IMR-90 (cell line): ENCODE results near the gene TMEM52B. TPM values are rescaled to one million over a fixed set of nuclear protein-coding genes. Genes with fewer than 3 reads are reported as not detected.

Experiments
- ATAC-seq: fragments of 200-7000 bp; cut with Tn5 transposase; 2 replicates; pipeline ENCODE4 v1.9.1; 2020; ENCODE audit warnings: low read depth, mild to moderate bottlenecking, moderate library complexity
- BruUV-seq: library from RNA; stranded (reverse); fragments of 400-500 nt; replicated peaks from 2 replicates; lab custom pipeline; 2021; lab: Mats Ljungman, UMichigan
- CTCF ChIA-PET: fragments of 300-600 bp; formaldehyde crosslinking; extraction: SDS; loops from one replicate; lab custom pipeline; 2021; ENCODE audit warnings: antibody characterized with exemption; lab: Yijun Ruan, JAX
- POLR2A ChIA-PET: fragments of 300-600 bp; sonication (Branson Sonifier 250); formaldehyde crosslinking; loops from one replicate; lab custom pipeline; 2022; ENCODE audit warnings: antibody characterized with exemption; ENCODE audit not compliant: unreplicated experiment; lab: Charles Lee
- DNase-seq: peaks from one replicate; pipeline ENCODE4 v3.0.0; 2013
- H2AFZ ChIP-seq: replicated peaks from 2 replicates; pipeline ENCODE3; 2013; ENCODE audit warnings: low read length, mild to moderate bottlenecking; ENCODE audit not compliant: poor library complexity
- H2AK5ac ChIP-seq: 2 replicates; pipeline ENCODE4 v1.6.1; 2013; ENCODE audit warnings: low read depth, low read length, inconsistent platforms
- H2AK9ac ChIP-seq: replicated peaks from 2 replicates; pipeline ENCODE3; 2013; ENCODE audit warnings: mild to moderate bottlenecking, low read depth, low read length, moderate library complexity; ENCODE audit not compliant: poor library complexity
- H2BK120ac ChIP-seq: 2 replicates; pipeline ENCODE4 v1.6.1; 2013; ENCODE audit warnings: low read depth, low read length, inconsistent platforms
- H2BK15ac ChIP-seq: 3 replicates; pipeline ENCODE4 v1.6.1; 2013; ENCODE audit warnings: low read depth, low read length, inconsistent platforms
- H2BK20ac ChIP-seq: 2 replicates; pipeline ENCODE4 v1.6.1; 2013; ENCODE audit warnings: low read depth, mild to moderate bottlenecking, inconsistent platforms, low read length, moderate library complexity
- H2BK5ac ChIP-seq: 2 replicates; pipeline ENCODE4 v1.6.1; 2013; ENCODE audit warnings: mild to moderate bottlenecking, low read depth, low read length, inconsistent platforms; ENCODE audit not compliant: poor library complexity, severe bottlenecking
- H3K14ac ChIP-seq: replicated peaks from 2 replicates; pipeline ENCODE4 v1.6.1; 2013; ENCODE audit warnings: low read depth, low read length, inconsistent platforms
- H3K18ac ChIP-seq: 2 replicates; pipeline ENCODE4 v1.6.1; 2013; ENCODE audit warnings: low read depth, low read length, control low read depth
- H3K23ac ChIP-seq: 2 replicates; pipeline ENCODE4 v1.6.1; 2013; ENCODE audit warnings: low read depth, low read length, inconsistent platforms
- H3K27ac ChIP-seq: 2 replicates; pipeline ENCODE4 v1.5.1; 2013; ENCODE audit warnings: mild to moderate bottlenecking, control low read depth, low read length; ENCODE audit not compliant: insufficient read depth
- H3K27me3 ChIP-seq: 2 replicates; pipeline ENCODE4 v1.6.1; 2013; ENCODE audit warnings: low read length; ENCODE audit not compliant: control insufficient read depth, insufficient read depth
- H3K36me3 ChIP-seq: 2 replicates; pipeline ENCODE4 v1.6.1; 2013; ENCODE audit warnings: low read length, mixed read lengths; ENCODE audit not compliant: control insufficient read depth, insufficient read depth
- H3K4ac ChIP-seq: 2 replicates; pipeline ENCODE4 v1.6.1; 2013; ENCODE audit warnings: low read depth, low read length, inconsistent platforms
- H3K4me1 ChIP-seq: 2 replicates; pipeline ENCODE4 v1.6.1; 2013; ENCODE audit warnings: low read length, mixed read lengths; ENCODE audit not compliant: control insufficient read depth, insufficient read depth
- H3K4me2 ChIP-seq: 2 replicates; pipeline ENCODE4 v1.6.1; 2013; ENCODE audit warnings: low read depth, mild to moderate bottlenecking, control low read depth, low read length, moderate library complexity
- H3K4me3 ChIP-seq: 2 replicates; pipeline ENCODE4 v1.5.1; 2013; ENCODE audit warnings: low read depth, mild to moderate bottlenecking, control low read depth, low read length, moderate library complexity; ENCODE audit not compliant: insufficient read depth
- H3K56ac ChIP-seq: 2 replicates; pipeline ENCODE4 v1.6.1; 2013; ENCODE audit warnings: low read length, inconsistent platforms; ENCODE audit not compliant: insufficient read depth; ENCODE audit errors: extremely low read depth
- H3K79me1 ChIP-seq, 2 experiments: 2 replicates each; pipeline ENCODE4 v1.6.1; 2013; ENCODE audit warnings: low read length in 2 of 2, inconsistent platforms in 1 of 2, low read depth in 1 of 2
- H3K9ac ChIP-seq: 2 replicates; pipeline ENCODE4 v1.6.1; 2013; ENCODE audit warnings: low read depth, low read length, control low read depth
- H3K9me1 ChIP-seq: 2 replicates; pipeline ENCODE4 v1.6.1; 2013; ENCODE audit warnings: low read length, inconsistent platforms; ENCODE audit not compliant: insufficient read depth
- H3K9me3 ChIP-seq: 2 replicates; pipeline ENCODE4 v1.6.1; 2013; ENCODE audit warnings: low read length; ENCODE audit not compliant: control insufficient read depth, insufficient read depth
- H4K20me1 ChIP-seq: 2 replicates; pipeline ENCODE4 v1.6.1; 2013; ENCODE audit warnings: low read length, inconsistent platforms; ENCODE audit not compliant: insufficient read depth
- H4K5ac ChIP-seq: 2 replicates; pipeline ENCODE4 v1.6.1; 2013; ENCODE audit warnings: mild to moderate bottlenecking, low read depth, low read length, control low read depth
- H4K8ac ChIP-seq, 2 experiments: 2 replicates each; pipeline ENCODE4 v1.6.1; 2013; ENCODE audit warnings: low read depth in 2 of 2, low read length in 2 of 2, control low read depth in 1 of 2, inconsistent platforms in 1 of 2
- H4K91ac ChIP-seq: 2 replicates; pipeline ENCODE4 v1.6.1; 2013; ENCODE audit warnings: low read depth, low read length, inconsistent platforms; ENCODE audit not compliant: insufficient read depth
- BHLHE40 ChIP-seq: fragments of 150-350 bp; IDR thresholded peaks from 2 replicates; pipeline ENCODE4 v1.6.1; 2016; ENCODE audit warnings: mild to moderate bottlenecking, low read depth, low read length
- CEBPB ChIP-seq: IDR thresholded peaks from 2 replicates; pipeline ENCODE4 v1.6.1; 2012; ENCODE audit warnings: low read depth, low read length, improper control_type of control experiment
- CHD1 ChIP-seq: IDR thresholded peaks from 2 replicates; pipeline ENCODE4 v1.6.1; 2012; ENCODE audit warnings: low read depth, low read length, improper control_type of control experiment
- FOS ChIP-seq: fragments of 150-350 bp; IDR thresholded peaks from 2 replicates; pipeline ENCODE4 v1.6.1; 2016; ENCODE audit warnings: low read depth, low read length
- MAFK ChIP-seq: IDR thresholded peaks from 2 replicates; pipeline ENCODE4 v1.6.1; 2012; ENCODE audit warnings: low read depth, low read length, improper control_type of control experiment
- MAZ ChIP-seq: IDR thresholded peaks from 2 replicates; pipeline ENCODE4 v1.6.1; 2012; ENCODE audit warnings: low read depth, mild to moderate bottlenecking, low read length, improper control_type of control experiment, moderate library complexity, borderline replicate concordance
- MXI1 ChIP-seq: IDR thresholded peaks from 2 replicates; pipeline ENCODE4 v1.6.1; 2012; ENCODE audit warnings: low read depth, mild to moderate bottlenecking, low read length, moderate library complexity, borderline replicate concordance
- NFE2L2 ChIP-seq: fragments of 150-350 bp; IDR thresholded peaks from 2 replicates; pipeline ENCODE4 v1.6.1; 2016; ENCODE audit warnings: low read depth, mild to moderate bottlenecking, low read length
- POLR2A ChIP-seq: IDR thresholded peaks from 2 replicates; pipeline ENCODE4 v1.6.1; 2012; ENCODE audit warnings: mild to moderate bottlenecking, low read depth, low read length
- RAD21 ChIP-seq: IDR thresholded peaks from 2 replicates; pipeline ENCODE4 v1.6.1; 2012; ENCODE audit warnings: low read length, improper control_type of control experiment
- RCOR1 ChIP-seq: IDR thresholded peaks from 2 replicates; pipeline ENCODE4 v1.6.1; 2012; ENCODE audit warnings: mild to moderate bottlenecking, low read length, improper control_type of control experiment; ENCODE audit not compliant: insufficient replicate concordance
- RFX5 ChIP-seq: IDR thresholded peaks from 2 replicates; pipeline ENCODE4 v1.8.0; 2012; ENCODE audit warnings: low read depth, mild to moderate bottlenecking, low read length, moderate library complexity
- SMC3 ChIP-seq: fragments of 150-350 bp; IDR thresholded peaks from 2 replicates; pipeline ENCODE4 v1.6.1; 2016; ENCODE audit warnings: low read depth, mild to moderate bottlenecking, antibody characterized with exemption, low read length, moderate library complexity
- WGBS, 2 experiments: methylation state at CpG; one replicate each; pipeline versions ENCODE4 v1.1.5 to v1.1.7; 2013; ENCODE audit warnings: missing lambda C conversion rate in 2 of 2; ENCODE audit not compliant: insufficient read length in 1 of 2; ENCODE audit errors: extremely low coverage in 2 of 2; 5-methylcytosine and 5-hydroxymethylcytosine counted together
- dilution Hi-C: fragments of 300-500 bp; cut with HindIII; formaldehyde crosslinking; loops from one replicate; pipeline ENCODE4 v1.14.3; 2018; ENCODE audit warnings: low sequenced_read_pairs; ENCODE audit not compliant: unreplicated experiment
- in situ Hi-C: fragments of 300-500 bp; cut with MboI; formaldehyde crosslinking; loops from 3 replicates; pipeline ENCODE4 v1.14.3; 2019; ENCODE audit warnings: low sequenced_read_pairs, inconsistent platforms, mixed read lengths
- intact Hi-C: fragments of 100-400 bp; cut with micrococcal nuclease; formaldehyde crosslinking; loops from 2 replicates; pipeline ENCODE4 v1.10.0; 2022
- polyA plus RNA-seq, 3 experiments: library from polyadenylated mRNA; depleted of rRNA; stranded (reverse); fragments of >200 nt; gene quantifications; 2 replicates each; pipeline ENCODE4 v1.2.3, GENCODE V29; 2012; ENCODE audit warnings: low replicate concordance in 1 of 3
- total RNA-seq: library from RNA; depleted of rRNA; stranded (reverse); fragments of >200 nt; gene quantifications from 2 replicates; pipeline ENCODE4 v1.2.3, GENCODE V29; 2012
- TF ChIP-seq, protein P1 (sequence below): fragments of 150-350 bp; IDR thresholded peaks from 2 replicates; pipeline ENCODE4 v1.6.1; 2016; ENCODE audit warnings: low read depth, mild to moderate bottlenecking, low read length, moderate library complexity, borderline replicate concordance
- TF ChIP-seq, protein P2 (sequence below): fragments of 150-350 bp; IDR thresholded peaks from 2 replicates; pipeline ENCODE4 v1.6.1; 2017; ENCODE audit warnings: mild to moderate bottlenecking, antibody characterized with exemption, low read length, low read depth
- TF ChIP-seq, protein P3 (sequence below): conservative IDR thresholded peaks from 2 replicates; pipeline ENCODE4 v1.5.1; 2012; ENCODE audit warnings: mild to moderate bottlenecking, low read depth, low read length, improper control_type of control experiment

The TMEM52B gene
- total and polyA plus RNA-seq, 2 of the 4 experiments (the other 2 are of a cell fraction): 2.0 to 3.6 TPM

DNA sequence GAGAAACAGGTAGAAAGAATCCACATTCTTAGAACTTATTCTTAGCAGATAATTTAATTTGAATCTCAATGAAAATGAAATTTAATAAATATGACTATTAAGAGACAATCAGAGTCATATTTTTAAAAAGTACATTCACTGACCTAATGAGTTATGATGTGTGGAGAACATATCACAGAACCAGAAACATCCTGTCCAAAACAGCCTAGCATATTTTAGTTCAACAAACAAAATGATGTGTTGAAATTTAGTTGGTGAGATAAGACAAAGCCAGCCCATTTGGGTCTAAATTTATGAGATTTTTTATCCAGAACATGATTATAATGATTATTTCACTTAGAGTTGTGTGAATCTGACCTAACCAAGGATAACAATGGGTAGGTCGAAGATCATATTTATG lies 59.7 kb downstream of the TMEM52B start:
- Histone ChIP-seq H4K5ac (no peak overlapping the region), H4K8ac (no peak overlapping the region), H2AFZ (no peak overlapping the region), H3K18ac (no peak overlapping the region), H3K9ac (no peak overlapping the region), H3K9me1 (no peaks in the 10 kb centered on the region), H2AK5ac (no peak overlapping the region), H3K56ac (no peak overlapping the region), H3K23ac (no peak overlapping the region), H3K36me3 (peaks cover 3% of the 10 kb centered on the region), H3K27ac (no peak overlapping the region), H4K20me1 (no peaks in the 10 kb centered on the region), H3K4me3 (no peak overlapping the region), H3K27me3 (no peaks in the 10 kb centered on the region; the same call in 1 of the 2 replicates), H3K14ac (no peak overlapping the region), H2BK20ac (no peak overlapping the region), H3K4me1 (peaks cover 1% of the 10 kb centered on the region; the same call in 1 of the 2 replicates), H2BK15ac (no peak overlapping the region), H2BK5ac (no peak overlapping the region), H3K4me2 (no peak overlapping the region), H3K9me3 (peaks cover 7% of the 10 kb centered on the region), H4K91ac (no peak overlapping the region), H3K4ac (no peak overlapping the region), H3K79me1 (no peaks in the 10 kb centered on the region), H2BK120ac (no peak overlapping the region), H2AK9ac (no peak overlapping the region)
- intact Hi-C loops: loop anchor here (5.0 kb wide), 1 partner anchor 94 kb away; no protein-coding TSS in a partner anchor
- WGBS, 2 experiments: no CpG with 5 or more reads among the region's 1 CpG
- in situ Hi-C loops: loop anchor here (5.0 to 10.0 kb wide), 2 partner anchors 326 to 514 kb away; no protein-coding TSS in a partner anchor
- TF ChIP-seq BHLHE40: no peak
- TF ChIP-seq CHD1: no peak
- TF ChIP-seq SMC3: no peak
- no peak for TF ChIP-seq CEBPB
- no peak for TF ChIP-seq RCOR1
- TF ChIP-seq FOS: no peak
- no peak for TF ChIP-seq RAD21
- TF ChIP-seq, protein P1, sequence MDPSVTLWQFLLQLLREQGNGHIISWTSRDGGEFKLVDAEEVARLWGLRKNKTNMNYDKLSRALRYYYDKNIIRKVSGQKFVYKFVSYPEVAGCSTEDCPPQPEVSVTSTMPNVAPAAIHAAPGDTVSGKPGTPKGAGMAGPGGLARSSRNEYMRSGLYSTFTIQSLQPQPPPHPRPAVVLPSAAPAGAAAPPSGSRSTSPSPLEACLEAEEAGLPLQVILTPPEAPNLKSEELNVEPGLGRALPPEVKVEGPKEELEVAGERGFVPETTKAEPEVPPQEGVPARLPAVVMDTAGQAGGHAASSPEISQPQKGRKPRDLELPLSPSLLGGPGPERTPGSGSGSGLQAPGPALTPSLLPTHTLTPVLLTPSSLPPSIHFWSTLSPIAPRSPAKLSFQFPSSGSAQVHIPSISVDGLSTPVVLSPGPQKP: no peak
- TF ChIP-seq, protein P2, sequence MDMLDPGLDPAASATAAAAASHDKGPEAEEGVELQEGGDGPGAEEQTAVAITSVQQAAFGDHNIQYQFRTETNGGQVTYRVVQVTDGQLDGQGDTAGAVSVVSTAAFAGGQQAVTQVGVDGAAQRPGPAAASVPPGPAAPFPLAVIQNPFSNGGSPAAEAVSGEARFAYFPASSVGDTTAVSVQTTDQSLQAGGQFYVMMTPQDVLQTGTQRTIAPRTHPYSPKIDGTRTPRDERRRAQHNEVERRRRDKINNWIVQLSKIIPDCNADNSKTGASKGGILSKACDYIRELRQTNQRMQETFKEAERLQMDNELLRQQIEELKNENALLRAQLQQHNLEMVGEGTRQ: no peak
- TF ChIP-seq, protein P3, sequence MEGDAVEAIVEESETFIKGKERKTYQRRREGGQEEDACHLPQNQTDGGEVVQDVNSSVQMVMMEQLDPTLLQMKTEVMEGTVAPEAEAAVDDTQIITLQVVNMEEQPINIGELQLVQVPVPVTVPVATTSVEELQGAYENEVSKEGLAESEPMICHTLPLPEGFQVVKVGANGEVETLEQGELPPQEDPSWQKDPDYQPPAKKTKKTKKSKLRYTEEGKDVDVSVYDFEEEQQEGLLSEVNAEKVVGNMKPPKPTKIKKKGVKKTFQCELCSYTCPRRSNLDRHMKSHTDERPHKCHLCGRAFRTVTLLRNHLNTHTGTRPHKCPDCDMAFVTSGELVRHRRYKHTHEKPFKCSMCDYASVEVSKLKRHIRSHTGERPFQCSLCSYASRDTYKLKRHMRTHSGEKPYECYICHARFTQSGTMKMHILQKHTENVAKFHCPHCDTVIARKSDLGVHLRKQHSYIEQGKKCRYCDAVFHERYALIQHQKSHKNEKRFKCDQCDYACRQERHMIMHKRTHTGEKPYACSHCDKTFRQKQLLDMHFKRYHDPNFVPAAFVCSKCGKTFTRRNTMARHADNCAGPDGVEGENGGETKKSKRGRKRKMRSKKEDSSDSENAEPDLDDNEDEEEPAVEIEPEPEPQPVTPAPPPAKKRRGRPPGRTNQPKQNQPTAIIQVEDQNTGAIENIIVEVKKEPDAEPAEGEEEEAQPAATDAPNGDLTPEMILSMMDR: no peak
- TF ChIP-seq MXI1: no peak
- no peak for TF ChIP-seq RFX5
- TF ChIP-seq NFE2L2: no peak
- TF ChIP-seq POLR2A: no peak
- TF ChIP-seq MAZ: no peak
- TF ChIP-seq MAFK: no peak
- dilution Hi-C loops: no loop called here
- ATAC-seq: no peak
- DNase-seq: no peak
- POLR2A ChIA-PET: no interaction called here
- no TSS peak for BruUV-seq
- CTCF ChIA-PET: no interaction called here
